K562 (cell line): Measurements from ENCODE around the gene ZNF326. TPM values are rescaled to one million over a fixed set of nuclear protein-coding genes. Genes with fewer than 3 reads are reported as not detected.

Source experiments
- ATAC-seq: fragments of 200-7000 bp; cut with Tn5 transposase; 3 replicates; pipeline ENCODE4 v1.9.1; 2020; ENCODE audit warnings: moderate library complexity
- BruUV-seq: library from RNA; stranded (reverse); fragments of 400-500 nt; replicated peaks from 2 replicates; lab custom pipeline; 2021; lab: Mats Ljungman, UMichigan
- CTCF ChIA-PET: fragments of 300-600 bp; formaldehyde crosslinking; extraction: SDS; loops from one replicate; lab custom pipeline; 2021; ENCODE audit warnings: low intra/inter-chr PET ratio; lab: Yijun Ruan, JAX
- POLR2A ChIA-PET: fragments of 300-600, 350-650 bp; sonication (Branson Sonifier 250); formaldehyde crosslinking; extraction: SDS; loops from one replicate; lab custom pipeline; 2021; ENCODE audit warnings: antibody characterized with exemption, inconsistent platforms; lab: Yijun Ruan, JAX
- DNase-seq, 4 experiments: peaks; one replicate each; pipeline versions ENCODE4 v3.0.0 to v3.0.0-alpha.2; 2011 to 2018; ENCODE audit warnings: low spot score in 3 of 4, mixed read lengths in 3 of 4; ENCODE audit errors: extremely low read depth in 1 of 4
- FAIRE-seq: peaks from 2 replicates; lab custom pipeline; 2011; peaks lifted over from hg19 to GRCh38; lab: Jason Lieb, UNC
- H2AFZ ChIP-seq: 2 replicates; pipeline ENCODE4 v1.6.0; 2011; ENCODE audit warnings: low read depth, low read length, control low read depth, inconsistent platforms
- H3K27ac ChIP-seq: fragments of 200-600 bp; 3 replicates; pipeline ENCODE4 v1.8.0; 2011; ENCODE audit warnings: low read depth, mild to moderate bottlenecking, control low read depth, inconsistent platforms, low read length, moderate library complexity, mixed read lengths; ENCODE audit errors: extremely low read depth
- H3K27me3 ChIP-seq, 2 experiments: fragments of 300-600 bp in 1 of 2; 2 replicates in 1 of 2; 3 replicates in 1 of 2; pipeline versions ENCODE4 v1.6.0 to v1.8.0; 2011; ENCODE audit warnings: inconsistent platforms in 2 of 2, low read length in 2 of 2, mild to moderate bottlenecking in 1 of 2, mixed read lengths in 1 of 2, moderate library complexity in 1 of 2; ENCODE audit not compliant: control insufficient read depth in 2 of 2, insufficient read depth in 2 of 2
- H3K36me3 ChIP-seq: fragments of 300-600 bp; 3 replicates; pipeline ENCODE4 v1.8.0; 2011; ENCODE audit warnings: mild to moderate bottlenecking, low read length, inconsistent platforms; ENCODE audit not compliant: control insufficient read depth, insufficient read depth
- H3K4me1 ChIP-seq, 2 experiments: fragments of 200-600 bp in 1 of 2; replicated peaks in 1 of 2; 2 replicates in 1 of 2; 3 replicates in 1 of 2; pipeline versions ENCODE4 v1.5.1 to v1.8.0; 2011; ENCODE audit warnings: inconsistent platforms in 2 of 2, low read length in 2 of 2, mild to moderate bottlenecking in 1 of 2, mixed read lengths in 1 of 2, moderate library complexity in 1 of 2; ENCODE audit not compliant: control insufficient read depth in 2 of 2, insufficient read depth in 2 of 2
- H3K4me2 ChIP-seq: 2 replicates; pipeline ENCODE4 v1.6.1; 2011; ENCODE audit warnings: low read length, control low read depth, inconsistent platforms, mixed read lengths; ENCODE audit not compliant: insufficient read depth
- H3K4me3 ChIP-seq: fragments of 200-600 bp; sonication (generic), shearing (Covaris generic); 2 replicates; pipeline ENCODE4 v1.5.1; 2016; ENCODE audit warnings: control low read depth, inconsistent platforms
- H3K79me2 ChIP-seq: fragments of 200-600 bp; 3 replicates; pipeline ENCODE4 v1.8.0; 2011; ENCODE audit warnings: low read length, inconsistent platforms; ENCODE audit not compliant: control insufficient read depth, insufficient read depth
- H3K9ac ChIP-seq, 2 experiments: 2 replicates each; pipeline versions ENCODE4 v1.6.0 to v1.6.1; 2011; ENCODE audit warnings: low read depth in 2 of 2, low read length in 2 of 2, control low read depth in 1 of 2, inconsistent platforms in 1 of 2, mild to moderate bottlenecking in 1 of 2, mixed read lengths in 1 of 2; ENCODE audit not compliant: insufficient read depth in 1 of 2
- H3K9me1 ChIP-seq: one replicate; pipeline ENCODE4 v1.6.0; 2011; ENCODE audit warnings: inconsistent platforms, mild to moderate bottlenecking, low read length, moderate library complexity; ENCODE audit not compliant: control insufficient read depth, insufficient read depth
- H3K9me3 ChIP-seq: replicated peaks from 2 replicates; pipeline ENCODE4 v1.5.1; 2011; ENCODE audit warnings: low read depth, low read length, inconsistent platforms; ENCODE audit not compliant: control insufficient read depth, insufficient read depth
- H4K20me1 ChIP-seq: replicated peaks from 2 replicates; pipeline ENCODE4 v1.6.1; 2011; ENCODE audit warnings: low read length, inconsistent platforms, mixed read lengths; ENCODE audit not compliant: control insufficient read depth, insufficient read depth
- AFF1 ChIP-seq, 2 experiments: fragments of 450-650 bp; IDR thresholded peaks; 2 replicates each; pipeline ENCODE4 v1.6.1; 2018; ENCODE audit warnings: mild to moderate bottlenecking in 2 of 2, low read depth in 1 of 2; ENCODE audit not compliant: partially characterized antibody in 2 of 2
- ARID3B ChIP-seq: fragments of 250-450 bp; sonication (Bioruptor Pico); IDR thresholded peaks from 2 replicates; pipeline ENCODE4 v1.4.0; 2020; ENCODE audit warnings: borderline replicate concordance
- FOXA3 ChIP-seq, 2 experiments: fragments of 450-650 bp in 1 of 2; sonication (generic) in 1 of 2; formaldehyde crosslinking; IDR thresholded peaks in 1 of 2; conservative IDR thresholded peaks in 1 of 2; 2 replicates each; pipeline versions ENCODE4 v1.4.0 to v1.8.0; 2020 to 2022; ENCODE audit warnings: mild to moderate bottlenecking in 2 of 2, missing genetic modification reagents in 1 of 2
- GABPB1 ChIP-seq: sonication (generic); formaldehyde crosslinking; IDR thresholded peaks from 2 replicates; pipeline ENCODE4 v1.8.0; 2022; ENCODE audit warnings: mild to moderate bottlenecking, missing genetic modification reagents
- HDAC8 ChIP-seq: fragments of 450-650 bp; IDR thresholded peaks from 2 replicates; pipeline ENCODE4 v1.6.1; 2016; ENCODE audit warnings: mild to moderate bottlenecking, missing genetic modification characterization, moderate library complexity, missing compliant biosample characterization
- ZNF143 ChIP-seq: sonication (generic); formaldehyde crosslinking; IDR thresholded peaks from 2 replicates; pipeline ENCODE4 v1.9.0; 2022; ENCODE audit warnings: mild to moderate bottlenecking, missing genetic modification reagents
- ZNF609 ChIP-seq: sonication (generic); formaldehyde crosslinking; IDR thresholded peaks from 2 replicates; pipeline ENCODE4 v1.8.1; 2023; ENCODE audit warnings: missing genetic modification reagents, mild to moderate bottlenecking, borderline replicate concordance
- WGBS: fragments of 100-300 bp; shearing (Covaris generic); methylation state at CpG from one replicate; pipeline ENCODE4 v1.1.6; 2016; ENCODE audit warnings: low coverage, mixed read lengths; ENCODE audit not compliant: insufficient coverage; ENCODE audit errors: missing lambda C conversion rate; 5-methylcytosine and 5-hydroxymethylcytosine counted together
- in situ Hi-C: fragments of 300-500 bp; cut with MboI; formaldehyde crosslinking; loops from 4 replicates; pipeline ENCODE4 v1.15.0; 2018; ENCODE audit warnings: inconsistent platforms, mixed read lengths
- intact Hi-C: fragments of 100-400 bp; cut with micrococcal nuclease; formaldehyde crosslinking; loops from 2 replicates; pipeline ENCODE4 v1.14.2; 2022
- polyA plus RNA-seq, 8 experiments: library from polyadenylated mRNA; depleted of rRNA in 4 of 8; stranded (reverse) in 5 of 8; unstranded in 3 of 8; fragments of >200 nt; fragmentation: Nextera tagmentation in 2 of 8; fragmentation: Illumina TruSeq in 1 of 8; extraction: Ambion mirVana in 2 of 8; extraction: Trizol in 1 of 8; gene quantifications; 2 replicates each; pipeline versions ENCODE4 v1.2.1 to v1.2.3, GENCODE V29; 2011 to 2014; ENCODE audit warnings: inconsistent platforms in 1 of 8, missing spikeins in 1 of 8
- total RNA-seq, 7 experiments: library from RNA; depleted of rRNA in 6 of 7; stranded (reverse); fragments of >200 nt in 6 of 7; fragmentation: Illumina TruSeq in 2 of 7; extraction: Trizol in 2 of 7; gene quantifications; 2 replicates each; pipeline versions ENCODE4 v1.2.1 to v1.2.3, GENCODE V29; 2011 to 2021; ENCODE audit warnings: low replicate concordance in 1 of 7

Gene ZNF326
- total and polyA plus RNA-seq, 9 of the 15 experiments (the other 6 are each of a cell fraction or from before 2014, with no cell fraction given) = 7.2 to 33.2 (median 20.1) TPM

- POLR2A ChIA-PET = interaction anchor here (0.5 kb wide), 1 partner anchor 759 kb away, joined by 3 read pairs; no protein-coding TSS in a partner anchor
- H3K79me2 ChIP-seq = no peaks in the 10 kb centered on the region
- no peak for TF ChIP-seq ZNF143
- no peak for TF ChIP-seq GABPB1 (CRISPR knock-in tag)
- TF ChIP-seq ZNF609 = no peak
- TF ChIP-seq AFF1 (IDR thresholded peaks at IDR 0.05; ENCODE audit: low read depth in 1 of 2, partially characterized antibody in 2 of 2) = no peak
- no peak for TF ChIP-seq ARID3B (CRISPR knock-in tag)
- TF ChIP-seq FOXA3 (CRISPR knock-in tag; conservative IDR thresholded peaks at IDR 0.05 in 1 of 2, IDR thresholded peaks at IDR 0.05 in 1 of 2) = no peak
- TF ChIP-seq HDAC8 (tag) = no peak
Observed at GRCh38 chr1:90074970-90075391, 80.1 kb downstream of the ZNF326 start.

More at GRCh38 chr1:90074970-90075391, 80.1 kb downstream of the ZNF326 start:
- ATAC-seq (no peak), DNase-seq (no peak), FAIRE-seq (no peak)
- H3K9me3 ChIP-seq = no peaks in the 10 kb centered on the region
- WGBS = 0% methylated on average over 1 of the region's 1 CpG
- CTCF ChIA-PET = no interaction called here
- H3K27me3 ChIP-seq = peaks cover 4% of the 10 kb centered on the region in 2 experiments; a peak in 3 of 5 replicates
- H3K4me3 ChIP-seq = no peak overlapping the region
- intact Hi-C loops = no loop called here
- no peaks in the 10 kb centered on the region for H3K36me3 ChIP-seq
- H3K4me1 ChIP-seq = no peaks in the 10 kb centered on the region
- H3K9ac ChIP-seq = no peak overlapping the region
- no peak overlapping the region for H2AFZ ChIP-seq
- H3K27ac ChIP-seq = no peak overlapping the region
- H3K4me2 ChIP-seq = no peak overlapping the region
- H3K9me1 ChIP-seq = no peaks in the 10 kb centered on the region
- no TSS peak for BruUV-seq
- in situ Hi-C loops = no loop called here
- no peaks in the 10 kb centered on the region for H4K20me1 ChIP-seq
